ENCODE measurements around the gene GFRA1. TPM values are rescaled to one million over a fixed set of nuclear protein-coding genes. Genes with fewer than 3 reads are reported as not detected.

The GFRA1 gene
- total RNA-seq, 1 experiment from 2014 or later, result 0.30 TPM

- Histone ChIP-seq H3K4me3 (replicated peaks in 1 of 2; ENCODE audit: low read depth in 1 of 2, low read length in 2 of 2) (no peak overlapping the region), H3K9me3 (ENCODE audit: control insufficient read depth in 1 of 2, insufficient read depth in 1 of 2, low read depth in 1 of 2, low read length in 2 of 2) (no peaks in the 10 kb centered on the region), H3K4me1 (ENCODE audit: control insufficient read depth in 1 of 2, insufficient read depth in 2 of 2, low read length in 2 of 2) (no peaks in the 10 kb centered on the region), H2AFZ (ENCODE audit: low read depth, low read length, poor library complexity, severe bottlenecking) (no peak overlapping the region), H3K27me3 (ENCODE audit: insufficient read depth, low read length) (peaks cover 12% of the 10 kb centered on the region), H4K20me1 (ENCODE audit: insufficient read depth) (no peaks in the 10 kb centered on the region), H3K4me2 (ENCODE audit: low read length) (no peak overlapping the region), H3K36me3 (ENCODE audit: control insufficient read depth in 1 of 2, insufficient read depth in 2 of 2, low read length in 2 of 2) (no peaks in the 10 kb centered on the region), H3K27ac (ENCODE audit: low read depth, low read length) (no peak overlapping the region), H3K79me2 (ENCODE audit: insufficient read depth, low read length) (no peaks in the 10 kb centered on the region), H3K9ac (ENCODE audit: low read length) (no peak overlapping the region), H3K9me2 (ENCODE audit: insufficient read depth) (no peaks in the 10 kb centered on the region)
- CTCF ChIA-PET, result no interaction called here
- intact Hi-C loops (cut with micrococcal nuclease), result no loop called here
- POLR2A ChIA-PET, result no interaction called here
- DNase-seq (ENCODE audit: low read depth, low spot score) (no peak), ATAC-seq (no peak; the same call in 1 of the 2 replicates)
- RAD21 ChIA-PET (ENCODE audit: low non-redundant PET in 1 of 2, low total read pairs in 2 of 2, uncharacterized antibody in 2 of 2, unreplicated experiment in 2 of 2), result no interaction called here
- no peak for TF ChIP-seq EZH2phosphoT487 (IDR thresholded peaks at IDR 0.05; ENCODE audit: borderline replicate concordance)
- no peak for TF ChIP-seq TCF7L2 (IDR thresholded peaks at IDR 0.05; ENCODE audit: borderline replicate concordance, extremely low read depth, insufficient read depth, insufficient read length)
- no peak for TF ChIP-seq EZH2 (IDR thresholded peaks at IDR 0.05)
- no peak for TF ChIP-seq POLR2AphosphoS5 (IDR thresholded peaks at IDR 0.05; ENCODE audit: low read depth, low read length)
- TF ChIP-seq POLR2A (IDR thresholded peaks at IDR 0.05; ENCODE audit: borderline replicate concordance, extremely low read depth, insufficient read depth, insufficient read length), result no peak
- TF ChIP-seq EGR1 (IDR thresholded peaks at IDR 0.05; ENCODE audit: low read depth), result no peak
- TF ChIP-seq CBX3 (IDR thresholded peaks at IDR 0.05; ENCODE audit: low read depth), result no peak
- TF ChIP-seq ATF3 (IDR thresholded peaks at IDR 0.05), result no peak
- no peak for TF ChIP-seq SP1 (IDR thresholded peaks at IDR 0.05; ENCODE audit: low read depth)
- TF ChIP-seq ZNF274 (IDR thresholded peaks at IDR 0.05; ENCODE audit: low read depth, low read length), result no peak
- TF ChIP-seq CEBPB (IDR thresholded peaks at IDR 0.05; ENCODE audit: low read depth), result no peak
- no peak for TF ChIP-seq ZFX (IDR thresholded peaks at IDR 0.05)
- no peak for TF ChIP-seq MAX (IDR thresholded peaks at IDR 0.05)
- no peak for TF ChIP-seq SIN3A (IDR thresholded peaks at IDR 0.05; ENCODE audit: low read depth)
- BruUV-seq (replicated peaks), result no TSS peak
These were observed 223.6 kb downstream of the GFRA1 start for GRCh38 chr10:116049158-116049973.
